CD4-positive, CD25-positive, alpha-beta regulatory T cell (primary cell): ENCODE data around the gene EDC3. TPM values are rescaled to one million over a fixed set of nuclear protein-coding genes. Genes with fewer than 3 reads are reported as not detected.
A peak's percentile ranks its signal among the peaks of the same experiment; 100 is the strongest.

ENCODE experiments used
- ATAC-seq, 2 donors: fragments of 150-1000 bp; cut with Tn5 transposase; one replicate each; pipeline ENCODE4 v1.10.0; 2021; ENCODE audit warnings: low read depth in 2 of 2, moderate number of reproducible peaks in 2 of 2, moderate library complexity in 1 of 2
- DNase-seq, 3 donors: peaks; one replicate each; pipeline versions ENCODE4 v3.0.0 to v3.0.0-alpha.2; 2012 to 2022; ENCODE audit warnings: mixed read lengths in 1 of 3
- H3K27ac ChIP-seq: one replicate; pipeline ENCODE4 v1.7.0; 2013; ENCODE audit warnings: mild to moderate bottlenecking, low read length; ENCODE audit not compliant: insufficient read depth, poor library complexity, severe bottlenecking
- H3K27me3 ChIP-seq: one replicate; pipeline ENCODE4 v1.7.0; 2013; ENCODE audit warnings: low read length; ENCODE audit not compliant: control insufficient read depth, insufficient read depth
- H3K36me3 ChIP-seq: one replicate; pipeline ENCODE4 v1.7.0; 2013; ENCODE audit warnings: mild to moderate bottlenecking, low read length, moderate library complexity; ENCODE audit not compliant: control insufficient read depth, insufficient read depth
- H3K4me1 ChIP-seq: 2 replicates; pipeline ENCODE4 v1.7.0; 2013; ENCODE audit warnings: mild to moderate bottlenecking, low read length; ENCODE audit not compliant: insufficient read depth, control insufficient read depth, poor library complexity, severe bottlenecking
- H3K4me3 ChIP-seq: one replicate; pipeline ENCODE4 v1.7.0; 2013; ENCODE audit warnings: low read depth, mild to moderate bottlenecking, low read length, moderate library complexity
- H3K9me3 ChIP-seq, 2 experiments: 1 replicate in 1 of 2; 2 replicates in 1 of 2; pipeline ENCODE4 v1.7.0; 2013; ENCODE audit warnings: low read length in 2 of 2, mild to moderate bottlenecking in 1 of 2, moderate library complexity in 1 of 2; ENCODE audit not compliant: control insufficient read depth in 2 of 2
- H3K27ac Mint-ChIP-seq, 3 donors: one replicate each; pipeline ENCODE4 v1.8.0; 2020 to 2022; ENCODE audit warnings: mild to moderate bottlenecking in 3 of 3, mixed read lengths in 3 of 3, moderate library complexity in 2 of 3
- H3K27me3 Mint-ChIP-seq: one replicate; pipeline ENCODE4 v1.8.0; 2022; ENCODE audit warnings: mild to moderate bottlenecking, mixed read lengths
- H3K36me3 Mint-ChIP-seq: one replicate; pipeline ENCODE4 v1.8.0; 2020; ENCODE audit warnings: mixed read lengths
- H3K4me1 Mint-ChIP-seq, 4 donors: one replicate each; pipeline ENCODE4 v1.8.0; 2020 to 2022; ENCODE audit warnings: mixed read lengths in 4 of 4, mild to moderate bottlenecking in 1 of 4
- H3K4me3 Mint-ChIP-seq, 4 donors: one replicate each; pipeline ENCODE4 v1.8.0; 2020 to 2022; ENCODE audit warnings: mild to moderate bottlenecking in 4 of 4, mixed read lengths in 4 of 4, moderate library complexity in 3 of 4
- H3K9me3 Mint-ChIP-seq, 7 donors: one replicate each; pipeline ENCODE4 v1.8.0; 2020 to 2022; ENCODE audit warnings: mixed read lengths in 7 of 7, mild to moderate bottlenecking in 3 of 7, moderate library complexity in 2 of 7
- polyA plus RNA-seq, 4 donors: library from polyadenylated mRNA; unstranded; fragments of 300-500 nt; fragmentation: Illumina TruSeq; gene quantifications; one replicate each; pipeline ENCODE4 v1.2.3, GENCODE V29; 2021
- total RNA-seq: library from RNA; stranded (reverse); gene quantifications from one replicate; pipeline ENCODE4 v1.2.3, GENCODE V29; 2022

Gene EDC3
- total and polyA plus RNA-seq, 5 donors from 2014 or later = 22.2 to 30.2 (median 25.9) TPM

DNA sequence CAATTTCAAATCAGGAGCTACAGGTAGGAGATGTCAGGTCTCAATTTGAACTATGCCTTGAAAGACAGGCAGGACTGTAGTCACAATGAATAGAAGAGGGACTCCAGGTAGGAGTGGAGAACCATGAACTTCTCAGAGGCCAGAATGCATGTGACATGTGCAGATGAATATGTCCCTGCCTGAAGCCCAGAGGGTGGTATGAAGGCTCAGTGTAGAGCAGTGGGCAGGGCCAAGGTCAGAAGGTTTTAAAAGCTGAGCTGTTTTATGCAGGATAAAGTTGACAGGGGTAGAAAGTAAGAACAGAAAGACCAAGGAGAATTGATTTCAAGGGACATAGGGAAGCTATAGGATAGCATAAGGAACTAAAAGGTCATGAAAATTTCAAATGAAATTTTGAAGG is 49.3 kb downstream of the EDC3 start:
- Histone ChIP-seq H3K27ac (no peak overlapping the region), H3K36me3 (peaks cover 14% of the 10 kb centered on the region), H3K9me3 (no peaks in the 10 kb centered on the region), H3K27me3 (no peaks in the 10 kb centered on the region), H3K4me1 (no peaks in the 10 kb centered on the region), H3K4me3 (no peak overlapping the region)
- no peaks in the 10 kb centered on the region for H3K9me3 Mint-ChIP-seq
- peaks cover 4% of the 10 kb centered on the region for H3K36me3 Mint-ChIP-seq
- no peaks in the 10 kb centered on the region for H3K27me3 Mint-ChIP-seq
- ATAC-seq = no peak
- peaks cover 8 to 24% (median 15%) of the 10 kb centered on the region in 4 donors for H3K4me1 Mint-ChIP-seq
- H3K27ac Mint-ChIP-seq = peak overlapping the region in 2 of 3 donors; percentile 26 to 66
- no peak for DNase-seq
- H3K4me3 Mint-ChIP-seq = no peak overlapping the region

DNA sequence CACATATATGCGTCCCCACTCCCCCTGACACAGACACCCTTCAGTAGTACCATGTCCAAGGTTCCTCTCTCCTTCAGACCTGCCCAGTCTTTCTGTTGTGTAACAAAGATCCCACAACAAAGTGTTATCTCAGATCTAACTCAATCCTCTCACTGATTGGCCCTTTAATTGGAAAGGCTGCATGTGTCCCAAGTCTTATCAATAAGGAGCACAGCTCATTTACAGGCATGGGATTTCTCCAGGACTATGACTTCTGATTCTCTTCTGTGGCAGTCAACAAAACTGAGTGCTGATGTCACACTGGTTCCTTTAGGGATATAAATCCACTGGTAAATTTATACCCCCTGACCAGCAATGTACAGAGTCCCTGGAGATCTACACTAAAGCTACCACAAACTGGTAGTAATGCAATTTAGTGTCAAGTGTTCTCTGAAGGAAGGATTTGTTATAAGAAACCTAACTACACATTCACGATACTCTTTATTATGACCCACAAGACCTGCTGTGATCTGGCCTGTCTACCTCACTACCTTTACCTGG is 52.1 kb downstream of the EDC3 start:
- Mint-ChIP-seq H3K27ac (peak overlapping the region; percentile 6 to 81 (median 38)), H3K27me3 (no peaks in the 10 kb centered on the region), H3K9me3 (no peaks in the 10 kb centered on the region), H3K4me3 (no peak overlapping the region), H3K4me1 (peaks cover 5 to 17% (median 14%) of the 10 kb centered on the region in 4 donors), H3K36me3 (peaks cover 14% of the 10 kb centered on the region)
- Histone ChIP-seq H3K36me3 (peaks cover 30% of the 10 kb centered on the region), H3K4me1 (no peaks in the 10 kb centered on the region), H3K27ac (no peak overlapping the region), H3K27me3 (no peaks in the 10 kb centered on the region), H3K4me3 (no peak overlapping the region), H3K9me3 (no peaks in the 10 kb centered on the region)
- ATAC-seq (no peak), DNase-seq (no peak)

DNA sequence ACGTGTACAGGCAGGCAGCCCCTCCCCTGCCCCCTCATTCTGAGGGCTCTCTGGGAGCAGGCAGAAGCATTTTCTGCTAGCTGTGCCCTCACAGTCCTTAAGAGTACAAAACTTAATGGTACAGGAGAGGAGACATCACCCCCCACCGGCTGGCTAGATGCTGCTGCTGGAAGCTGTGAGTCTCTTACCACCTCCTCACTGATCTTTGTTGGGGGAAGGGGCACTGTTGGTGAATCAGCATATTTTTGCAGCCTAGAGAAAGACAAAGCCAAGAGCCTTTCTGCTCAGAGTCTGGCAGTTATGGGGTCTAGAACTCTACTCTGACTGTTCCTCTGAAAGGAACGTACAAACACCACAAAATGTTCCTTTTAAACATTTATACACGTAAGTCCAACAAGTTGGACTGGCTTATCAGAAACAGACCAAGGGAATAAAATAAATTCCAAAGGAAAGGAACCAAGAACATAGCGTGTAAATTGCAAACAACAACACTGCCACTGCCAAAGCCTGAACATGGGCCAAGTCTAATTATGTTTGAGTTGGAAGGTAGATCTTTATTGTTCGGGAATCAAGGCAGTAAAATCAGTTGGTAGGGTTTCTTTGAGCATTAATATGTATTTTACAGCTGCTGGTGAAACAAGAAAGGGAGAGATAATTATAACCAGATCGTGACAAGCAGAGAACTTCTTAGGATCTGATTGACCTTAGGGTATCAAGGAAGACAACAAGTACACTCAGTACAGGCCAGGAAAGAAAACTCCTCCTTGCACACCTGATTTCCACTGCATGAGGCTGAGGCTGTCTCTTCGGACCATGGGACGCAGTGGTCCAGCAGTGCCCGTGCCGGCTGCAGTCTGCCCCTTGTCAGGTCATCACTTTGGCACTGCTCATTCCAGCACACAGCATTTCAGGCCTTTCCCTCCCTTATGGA is 52.8 kb downstream of the EDC3 start:
- Mint-ChIP-seq H3K4me1 (peaks cover 5 to 17% (median 14%) of the 10 kb centered on the region in 4 donors), H3K9me3 (no peaks in the 10 kb centered on the region), H3K27me3 (no peaks in the 10 kb centered on the region), H3K4me3 (no peak overlapping the region), H3K36me3 (peaks cover 16% of the 10 kb centered on the region), H3K27ac (peak overlapping the region; percentile 38 to 81 (median 46))
- H3K36me3 ChIP-seq = peaks cover 37% of the 10 kb centered on the region
- H3K4me3 ChIP-seq = no peak overlapping the region
- no peak for ATAC-seq
- no peak overlapping the region for H3K27ac ChIP-seq
- DNase-seq = no peak
- no peaks in the 10 kb centered on the region for H3K27me3 ChIP-seq
- H3K9me3 ChIP-seq = no peaks in the 10 kb centered on the region
- H3K4me1 ChIP-seq = no peaks in the 10 kb centered on the region

DNA sequence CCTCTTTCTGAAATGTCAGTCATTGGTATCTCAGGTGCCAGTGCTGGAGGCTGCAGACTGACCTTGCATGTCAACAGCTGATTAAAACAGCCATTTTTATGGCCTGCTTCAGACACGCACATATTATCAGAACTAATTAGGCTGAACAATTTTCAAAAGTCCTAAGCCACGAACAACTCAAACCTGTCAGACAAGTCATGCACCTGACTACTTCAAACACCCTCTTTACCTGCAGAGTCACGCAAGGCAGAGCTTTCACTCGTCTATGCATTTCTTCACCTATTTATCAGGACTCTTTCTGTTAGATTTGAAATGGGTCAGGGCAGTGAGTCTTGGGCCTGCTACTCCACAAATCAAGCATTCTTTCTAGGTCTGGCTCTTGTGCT is 53.5 kb downstream of the EDC3 start:
- H3K27me3 Mint-ChIP-seq = no peaks in the 10 kb centered on the region
- ATAC-seq (no peak), DNase-seq (no peak)
- no peaks in the 10 kb centered on the region for H3K27me3 ChIP-seq
- H3K4me1 ChIP-seq = no peaks in the 10 kb centered on the region
- no peak overlapping the region for H3K4me3 ChIP-seq
- H3K27ac ChIP-seq = no peak overlapping the region
- peak overlapping the region in 1 of 3 donors; percentile 46 for H3K27ac Mint-ChIP-seq
- H3K4me3 Mint-ChIP-seq = no peak overlapping the region
- H3K4me1 Mint-ChIP-seq = peaks cover 5 to 17% (median 13%) of the 10 kb centered on the region in 4 donors
- peaks cover 44% of the 10 kb centered on the region for H3K36me3 ChIP-seq
- no peaks in the 10 kb centered on the region for H3K9me3 Mint-ChIP-seq
- peaks cover 19% of the 10 kb centered on the region for H3K36me3 Mint-ChIP-seq
- H3K9me3 ChIP-seq = no peaks in the 10 kb centered on the region

DNA sequence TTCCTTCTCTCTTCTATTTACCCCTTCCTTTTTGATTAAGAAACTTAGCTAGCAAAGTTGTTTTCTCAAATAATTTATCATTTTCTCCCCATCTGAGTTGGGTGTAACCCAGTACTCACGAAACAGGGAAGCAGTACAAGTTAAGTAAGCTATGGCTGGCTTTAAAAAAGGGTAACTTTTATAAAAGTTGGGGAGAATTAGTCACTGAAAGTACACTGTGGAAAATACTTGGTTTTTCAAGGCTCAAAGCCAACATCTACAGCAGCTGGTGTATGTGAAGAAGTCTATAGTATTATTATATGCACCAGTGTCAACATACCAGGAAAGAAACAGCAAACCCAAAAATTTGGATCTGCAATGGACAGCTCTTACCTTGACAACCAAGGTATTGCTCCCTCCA is 54.7 kb downstream of the EDC3 start:
- Histone ChIP-seq H3K4me1 (no peaks in the 10 kb centered on the region), H3K27ac (no peak overlapping the region), H3K27me3 (no peaks in the 10 kb centered on the region), H3K9me3 (no peaks in the 10 kb centered on the region), H3K4me3 (no peak overlapping the region), H3K36me3 (peaks cover 55% of the 10 kb centered on the region)
- H3K27ac Mint-ChIP-seq = peak overlapping the region in 1 of 3 donors; percentile 38
- H3K4me1 Mint-ChIP-seq = peaks cover 7 to 17% (median 10%) of the 10 kb centered on the region in 4 donors
- no peak for ATAC-seq
- no peak overlapping the region for H3K4me3 Mint-ChIP-seq
- DNase-seq = no peak
- H3K9me3 Mint-ChIP-seq = no peaks in the 10 kb centered on the region
- no peaks in the 10 kb centered on the region for H3K27me3 Mint-ChIP-seq
- peaks cover 22% of the 10 kb centered on the region for H3K36me3 Mint-ChIP-seq

DNA sequence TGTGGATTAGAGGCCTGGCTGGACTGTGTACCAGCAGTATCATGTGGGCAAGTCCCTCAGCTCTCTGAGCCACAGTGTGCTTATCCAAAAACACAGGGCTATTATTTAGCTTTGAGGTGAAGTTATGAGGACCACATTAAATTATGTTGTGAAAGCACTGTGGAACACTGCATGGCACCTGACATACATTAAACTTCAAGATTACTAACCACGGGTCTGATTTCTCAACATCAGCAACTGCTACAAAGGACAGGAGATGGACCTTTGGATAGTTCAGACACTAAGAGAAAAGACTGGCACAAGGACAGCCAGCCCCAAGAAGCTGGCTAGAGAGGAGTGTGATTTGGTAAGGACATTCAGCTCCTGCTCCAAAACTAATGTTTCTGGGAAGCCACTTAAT is 58.8 kb downstream of the EDC3 start:
- Mint-ChIP-seq H3K4me3 (no peak overlapping the region), H3K27ac (peak overlapping the region in 2 of 3 donors; percentile 42 to 55), H3K36me3 (peaks cover 45% of the 10 kb centered on the region), H3K27me3 (no peaks in the 10 kb centered on the region), H3K4me1 (peaks cover 4 to 10% (median 6%) of the 10 kb centered on the region in 4 donors), H3K9me3 (no peaks in the 10 kb centered on the region)
- ATAC-seq = no peak
- Histone ChIP-seq H3K4me1 (no peaks in the 10 kb centered on the region), H3K9me3 (no peaks in the 10 kb centered on the region), H3K27ac (no peak overlapping the region), H3K4me3 (no peak overlapping the region), H3K27me3 (no peaks in the 10 kb centered on the region), H3K36me3 (peaks cover 84% of the 10 kb centered on the region)
- DNase-seq = no peak

DNA sequence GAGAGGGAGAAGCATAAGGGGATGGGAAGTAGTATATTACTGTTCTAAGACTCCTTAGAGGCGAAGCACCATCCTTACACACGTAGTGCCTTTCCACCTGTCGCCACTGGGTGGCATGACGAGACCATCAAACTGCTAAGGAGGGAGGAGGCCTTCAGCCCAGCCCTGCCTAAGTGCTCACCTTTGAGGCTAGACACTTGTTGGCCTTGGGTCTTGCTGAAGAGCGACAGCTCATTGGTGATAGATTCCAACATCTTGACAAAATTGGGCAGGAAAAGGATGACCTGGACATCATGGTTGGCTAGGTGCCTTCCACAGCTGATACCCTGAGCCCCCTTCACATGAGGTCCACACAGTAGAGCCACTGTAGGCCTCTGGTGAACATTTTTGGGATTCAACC is 60.6 kb downstream of the EDC3 start:
- Mint-ChIP-seq H3K27me3 (no peaks in the 10 kb centered on the region), H3K4me1 (peaks cover 0 to 10% (median 5%) of the 10 kb centered on the region in 4 donors), H3K9me3 (no peaks in the 10 kb centered on the region), H3K36me3 (peaks cover 46% of the 10 kb centered on the region), H3K4me3 (no peak overlapping the region), H3K27ac (peak overlapping the region; percentile 27 to 33 (median 28))
- H3K4me1 ChIP-seq = no peaks in the 10 kb centered on the region
- H3K27ac ChIP-seq = no peak overlapping the region
- H3K36me3 ChIP-seq = peaks cover 82% of the 10 kb centered on the region
- H3K27me3 ChIP-seq = no peaks in the 10 kb centered on the region
- peak; percentile 78 to 87 for ATAC-seq
- no peaks in the 10 kb centered on the region for H3K9me3 ChIP-seq
- H3K4me3 ChIP-seq = no peak overlapping the region
- peak; percentile 56 to 85 (median 74) for DNase-seq
